GM12878 (cell line): ENCODE measurements around the gene GLMP. TPM values are rescaled to one million over a fixed set of nuclear protein-coding genes. Genes with fewer than 3 reads are reported as not detected.

Experiments used
- CREB1 ChIP-seq: IDR thresholded peaks from 2 replicates; pipeline ENCODE4 v1.6.1; 2012; ENCODE audit warnings: low read depth, mild to moderate bottlenecking, inconsistent platforms
- CUX1 ChIP-seq: IDR thresholded peaks from 2 replicates; pipeline ENCODE4 v1.6.1; 2012; ENCODE audit warnings: improper control_type of control experiment, low read depth, low read length; ENCODE audit not compliant: insufficient replicate concordance
- MXI1 ChIP-seq: fragments of 150-350 bp; IDR thresholded peaks from 2 replicates; pipeline ENCODE4 v1.6.1; 2011; ENCODE audit warnings: low read depth, mild to moderate bottlenecking, inconsistent platforms, low read length, improper control_type of control experiment
- PAX5 ChIP-seq: IDR thresholded peaks from 2 replicates; pipeline ENCODE4 v1.6.1; 2011; ENCODE audit warnings: low read depth, low read length, borderline replicate concordance
- PRDM15 ChIP-seq: fragments of 450-650 bp; formaldehyde crosslinking; IDR thresholded peaks from 2 replicates; pipeline ENCODE4 v1.4.0; 2020; ENCODE audit warnings: mild to moderate bottlenecking, moderate library complexity
- ZZZ3 ChIP-seq: IDR thresholded peaks from 2 replicates; pipeline ENCODE4 v1.6.1; 2011; ENCODE audit warnings: low read depth; ENCODE audit not compliant: control insufficient read depth, insufficient read length
- polyA plus RNA-seq, 11 experiments: library from polyadenylated mRNA; depleted of rRNA in 4 of 11; unstranded in 6 of 11; stranded (reverse) in 5 of 11; fragments of >200 nt; fragmentation: Nextera tagmentation in 4 of 11; fragmentation: Illumina TruSeq in 1 of 11; extraction: Ambion mirVana in 4 of 11; extraction: Trizol in 1 of 11; gene quantifications; 1 replicate in 1 of 11; 2 replicates in 10 of 11; pipeline versions ENCODE4 v1.2.1 to v1.2.3, GENCODE V29; 2011 to 2016; ENCODE audit warnings: inconsistent platforms in 2 of 11, missing spikeins in 2 of 11, low read depth in 1 of 11
- total RNA-seq, 4 experiments: library from RNA; depleted of rRNA in 3 of 4; stranded (reverse); fragments of >200 nt in 3 of 4; fragmentation: Illumina TruSeq in 1 of 4; extraction: Trizol in 1 of 4; gene quantifications; 2 replicates each; pipeline versions ENCODE4 v1.2.1 to v1.2.3, GENCODE V29; 2013 to 2021

The GLMP gene
- total and polyA plus RNA-seq, 10 of the 15 experiments (the other 5 are each of a cell fraction or from before 2014, with no cell fraction given) = 4.4 to 30.0 (median 19.5) TPM

GRCh38 chr1:156253634-156254033 lies 41.8 kb downstream of the GLMP start (continued):
- no peak for TF ChIP-seq PRDM15 (CRISPR knock-in tag)
- TF ChIP-seq ZZZ3 = no peak
- TF ChIP-seq PAX5 = no peak
- TF ChIP-seq CREB1 = no peak
- no peak for TF ChIP-seq CUX1
- no peak for TF ChIP-seq MXI1
